ENCODE data around the gene ACSM2B.
"Not testable (repeated sequence)": the region's sequence is repeated elsewhere in the genome, so short reads cannot be mapped to it uniquely, and the experiment has no call there.

The ACSM2B gene

GRCh38 chr16:20595068-20595467 lies 18.9 kb upstream of the ACSM2B start:
- DNase-seq (ENCODE audit: low read depth) = not testable (repeated sequence)

- DNase-seq (ENCODE audit: low read depth) = not testable (repeated sequence)
Observed at GRCh38 chr16:20592780-20593179, 16.6 kb upstream of the ACSM2B start.

GRCh38 chr16:20589486-20589885 lies 13.3 kb upstream of the ACSM2B start:
- not testable (repeated sequence) for DNase-seq (ENCODE audit: low read depth)

GRCh38 chr16:20587645-20588074 lies 11.5 kb upstream of the ACSM2B start:
- not testable (repeated sequence) for DNase-seq (ENCODE audit: low read depth)

- DNase-seq (ENCODE audit: low read depth) = not testable (repeated sequence)
Observed at GRCh38 chr16:20586716-20587115, 10.5 kb upstream of the ACSM2B start.

- DNase-seq (ENCODE audit: low read depth) = not testable (repeated sequence)
Observed at GRCh38 chr16:20586112-20586511, 9.9 kb upstream of the ACSM2B start.

- not testable (repeated sequence) for DNase-seq (ENCODE audit: low read depth)
Observed at GRCh38 chr16:20580487-20581259, 4.5 kb upstream of the ACSM2B start.

- DNase-seq (ENCODE audit: low read depth) = not testable (repeated sequence)
Observed at GRCh38 chr16:20578091-20578490, 1.9 kb upstream of the ACSM2B start.

GRCh38 chr16:20569117-20569651 lies 7.0 kb downstream of the ACSM2B start:
- not testable (repeated sequence) for DNase-seq (ENCODE audit: low read depth)

- no peak for DNase-seq (ENCODE audit: low read depth)
Observed at GRCh38 chr16:20568404-20568803, 7.8 kb downstream of the ACSM2B start.

- DNase-seq (ENCODE audit: low read depth) = no peak
Observed at GRCh38 chr16:20566864-20567263, 9.3 kb downstream of the ACSM2B start.

- not testable (repeated sequence) for DNase-seq (ENCODE audit: low read depth)
Observed at GRCh38 chr16:20565334-20565733, 10.8 kb downstream of the ACSM2B start.

GRCh38 chr16:20564218-20564617 lies 11.9 kb downstream of the ACSM2B start:
- not testable (repeated sequence) for DNase-seq (ENCODE audit: low read depth)

- DNase-seq (ENCODE audit: low read depth) = not testable (repeated sequence)
Observed at GRCh38 chr16:20555628-20556027, 20.5 kb downstream of the ACSM2B start.

- DNase-seq (ENCODE audit: low read depth) = not testable (repeated sequence)
Observed at GRCh38 chr16:20554689-20555088, 21.5 kb downstream of the ACSM2B start.

GRCh38 chr16:20553493-20553892 lies 22.7 kb downstream of the ACSM2B start:
- DNase-seq (ENCODE audit: low read depth) = not testable (repeated sequence)

- not testable (repeated sequence) for DNase-seq (ENCODE audit: low read depth)
Observed at GRCh38 chr16:20546951-20547350, 29.2 kb downstream of the ACSM2B start.

GRCh38 chr16:20546278-20546853 lies 29.8 kb downstream of the ACSM2B start:
- not testable (repeated sequence) for DNase-seq (ENCODE audit: low read depth)

- DNase-seq (ENCODE audit: low read depth) = not testable (repeated sequence)
Observed at GRCh38 chr16:20540603-20541316, 35.4 kb downstream of the ACSM2B start.

- DNase-seq (ENCODE audit: low read depth) = no peak
Observed at GRCh38 chr16:20538687-20539086, 37.5 kb downstream of the ACSM2B start.

GRCh38 chr16:20538181-20538580 lies 38.0 kb downstream of the ACSM2B start:
- DNase-seq (ENCODE audit: low read depth) = no peak

GRCh38 chr16:20536669-20537068 lies 39.5 kb downstream of the ACSM2B start:
- not testable (repeated sequence) for DNase-seq (ENCODE audit: low read depth)

Data from activated T-helper 9 cell treated with anti-CD3 and anti-CD28 coated beads, Interleukin-2, amount 50 U/mL, for 16 hours (primary cell).